ENCODE measurements around the gene RAX2.

DNA sequence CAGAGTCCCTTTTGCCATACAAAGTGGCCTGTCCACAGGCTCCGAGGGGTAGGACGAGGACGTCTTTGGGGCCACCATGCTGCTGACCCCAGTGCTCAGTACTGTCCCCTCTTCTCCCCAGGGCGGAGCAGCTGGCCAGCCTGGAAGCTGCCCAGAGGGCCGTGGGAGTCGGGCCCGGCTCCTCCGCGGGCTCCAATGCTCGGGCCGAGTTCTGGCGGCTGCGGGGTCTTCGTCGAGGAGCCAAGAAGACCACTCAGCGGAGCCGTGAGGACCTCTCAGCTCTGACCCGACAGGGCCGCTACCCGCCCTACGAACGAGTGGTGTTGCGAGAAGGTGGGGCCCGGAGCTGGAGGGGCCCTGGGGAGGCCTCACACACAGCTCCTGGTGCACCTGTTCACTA is 31.6 kb downstream of the RAX2 start:
- TF ChIP-seq POLR2A (IDR thresholded peaks at IDR 0.05; ENCODE audit: low read depth, low read length) (no peak), CTCF (IDR thresholded peaks at IDR 0.05; ENCODE audit: extremely low read depth in 1 of 2, insufficient read depth in 1 of 2, low read depth in 1 of 2, low read length in 2 of 2) (no peak), POLR2AphosphoS5 (IDR thresholded peaks at IDR 0.05; ENCODE audit: insufficient read depth, low read depth, low read length) (no peak), EZH2 (IDR thresholded peaks at IDR 0.05; ENCODE audit: borderline replicate concordance, low read depth, low read length, severe bottlenecking) (no peak)
- TF ChIP-seq, protein P1, sequence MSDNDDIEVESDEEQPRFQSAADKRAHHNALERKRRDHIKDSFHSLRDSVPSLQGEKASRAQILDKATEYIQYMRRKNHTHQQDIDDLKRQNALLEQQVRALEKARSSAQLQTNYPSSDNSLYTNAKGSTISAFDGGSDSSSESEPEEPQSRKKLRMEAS (IDR thresholded peaks at IDR 0.05; ENCODE audit: insufficient read depth, insufficient read length), result no peak
